ACHN (cell line): ENCODE data around the gene AFP.
"Not testable (repeated sequence)": the region's sequence is repeated elsewhere in the genome, so short reads cannot be mapped to it uniquely, and the experiment has no call there.

ENCODE experiments used
- DNase-seq: peaks from one replicate; pipeline ENCODE4 v3.0.0-alpha.2; 2015
- in situ Hi-C: cut with HindIII; loops from 2 replicates; pipeline ENCODE4 v1.10.0; 2017; ENCODE audit warnings: low sequenced_read_pairs, low pct_ligation_motif_present, low pct_unique_long_range_greater_than_20kb

The AFP gene

GRCh38 chr4:73435984-73436383, at the start of gene AFP:
Gene AFP, plus strand, starts transcription at chr4:73436221. Its CDS starts 42 bp downstream, at chr4:73436263.
- no peak for DNase-seq
- in situ Hi-C loops, result no loop called here

- DNase-seq, result no peak
- in situ Hi-C loops, result no loop called here
Measured at GRCh38 chr4:73387552-73387951, 48.5 kb upstream of the AFP start.

- in situ Hi-C loops, result no loop called here
- no peak for DNase-seq
Measured at GRCh38 chr4:73388887-73389286, 47.1 kb upstream of the AFP start.

GRCh38 chr4:73389663-73390062, 46.4 kb upstream of the AFP start:
- in situ Hi-C loops, DNase-seq: not testable (repeated sequence)

- no peak for DNase-seq
- in situ Hi-C loops, result no loop called here
Measured at GRCh38 chr4:73391774-73392173, 44.2 kb upstream of the AFP start.

- in situ Hi-C loops, result no loop called here
- no peak for DNase-seq
Measured at GRCh38 chr4:73392936-73393335, 43.1 kb upstream of the AFP start.

- no peak for DNase-seq
- in situ Hi-C loops, result no loop called here
Measured at GRCh38 chr4:73396304-73396703, 39.7 kb upstream of the AFP start.

- DNase-seq, result no peak
- in situ Hi-C loops, result no loop called here
Measured at GRCh38 chr4:73396993-73397972, 38.7 kb upstream of the AFP start.

GRCh38 chr4:73401412-73401811, 34.6 kb upstream of the AFP start:
- in situ Hi-C loops, result no loop called here

GRCh38 chr4:73404042-73404441, 32.0 kb upstream of the AFP start, which contains the start of gene ALB:
Gene ALB, plus strand, starts transcription at chr4:73404287. Its CDS starts 41 bp downstream, at chr4:73404328.
- no peak for DNase-seq
- in situ Hi-C loops, result no loop called here

More at GRCh38 chr4:73401412-73401811, 34.6 kb upstream of the AFP start:
- DNase-seq, result no peak

GRCh38 chr4:73404457-73404856, 31.6 kb upstream of the AFP start:
- in situ Hi-C loops, result no loop called here
- no peak for DNase-seq

GRCh38 chr4:73405138-73405537, 30.9 kb upstream of the AFP start:
- in situ Hi-C loops, result no loop called here

GRCh38 chr4:73406548-73406875, 29.5 kb upstream of the AFP start:
- no peak for DNase-seq
- in situ Hi-C loops, result no loop called here

More at GRCh38 chr4:73405138-73405537, 30.9 kb upstream of the AFP start:
- DNase-seq, result no peak

GRCh38 chr4:73407227-73407673, 28.8 kb upstream of the AFP start:
- DNase-seq, result no peak
- in situ Hi-C loops, result no loop called here

- no peak for DNase-seq
- in situ Hi-C loops, result no loop called here
Measured at GRCh38 chr4:73408181-73408867, 27.7 kb upstream of the AFP start.

GRCh38 chr4:73409012-73409862, 26.8 kb upstream of the AFP start:
- DNase-seq, result no peak
- in situ Hi-C loops, result no loop called here

GRCh38 chr4:73409978-73410548, 26.0 kb upstream of the AFP start:
- in situ Hi-C loops, result no loop called here
- DNase-seq, result no peak

- no peak for DNase-seq
- in situ Hi-C loops, result no loop called here
Measured at GRCh38 chr4:73410916-73411730, 24.9 kb upstream of the AFP start.
